GM12878 (cell line): ENCODE data around the gene LY6G5C.

Experiments used
- TF ChIP-seq, protein P1 (sequence below): IDR thresholded peaks from 2 replicates; pipeline ENCODE4 v1.6.1; 2011; ENCODE audit warnings: low read depth, low read length, improper control_type of control experiment, borderline replicate concordance
- TF ChIP-seq, protein P2 (sequence below): fragments of 450-650 bp; IDR thresholded peaks from 2 replicates; pipeline ENCODE4 v1.6.1; 2014; ENCODE audit warnings: mild to moderate bottlenecking
- TF ChIP-seq, protein P3 (sequence below): IDR thresholded peaks from 2 replicates; pipeline ENCODE4 v1.6.1; 2012; ENCODE audit warnings: low read length, inconsistent platforms

DNA sequence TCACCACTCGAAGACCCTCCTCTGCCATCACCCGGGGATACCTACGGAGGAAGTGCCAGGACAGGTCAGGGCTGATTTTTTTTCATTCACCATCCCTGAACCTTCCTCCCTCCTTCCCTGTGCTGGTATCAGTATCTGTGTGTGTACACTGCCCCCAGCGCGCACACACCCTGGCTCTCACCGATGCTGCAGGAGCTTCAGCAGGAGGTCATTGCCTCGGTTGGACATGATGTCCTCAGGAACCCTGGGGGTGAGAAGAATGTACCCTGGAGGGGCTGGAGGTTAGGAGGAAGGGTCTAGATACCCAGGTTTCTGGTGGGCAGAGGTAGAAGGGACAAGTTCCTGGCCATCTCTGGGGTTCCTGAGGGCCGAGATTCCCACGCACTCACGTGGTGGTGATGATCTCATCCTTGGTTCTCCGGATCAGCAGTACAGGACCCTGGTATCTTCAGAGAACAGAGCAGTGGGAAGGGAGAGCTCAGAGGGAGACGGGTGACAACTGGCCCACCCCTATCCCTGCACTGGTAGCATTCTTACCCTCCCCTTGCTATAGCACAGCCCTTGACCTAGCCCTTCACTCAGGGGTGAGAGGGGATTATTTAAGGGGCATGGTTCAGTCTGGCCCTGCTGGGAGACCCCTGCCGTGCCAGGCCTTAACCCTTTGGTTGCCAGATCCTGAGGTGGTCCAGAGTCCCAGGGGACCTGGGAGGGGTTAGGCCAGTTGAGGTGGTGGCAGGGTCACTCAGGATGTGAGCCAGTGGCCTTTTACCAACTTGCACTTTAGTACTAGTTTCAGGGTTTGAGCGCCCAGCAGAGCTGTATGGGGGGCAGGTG lies 7.2 kb upstream of the LY6G5C start:
- TF ChIP-seq, protein P1, sequence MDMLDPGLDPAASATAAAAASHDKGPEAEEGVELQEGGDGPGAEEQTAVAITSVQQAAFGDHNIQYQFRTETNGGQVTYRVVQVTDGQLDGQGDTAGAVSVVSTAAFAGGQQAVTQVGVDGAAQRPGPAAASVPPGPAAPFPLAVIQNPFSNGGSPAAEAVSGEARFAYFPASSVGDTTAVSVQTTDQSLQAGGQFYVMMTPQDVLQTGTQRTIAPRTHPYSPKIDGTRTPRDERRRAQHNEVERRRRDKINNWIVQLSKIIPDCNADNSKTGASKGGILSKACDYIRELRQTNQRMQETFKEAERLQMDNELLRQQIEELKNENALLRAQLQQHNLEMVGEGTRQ, result no peak
- TF ChIP-seq, protein P2, sequence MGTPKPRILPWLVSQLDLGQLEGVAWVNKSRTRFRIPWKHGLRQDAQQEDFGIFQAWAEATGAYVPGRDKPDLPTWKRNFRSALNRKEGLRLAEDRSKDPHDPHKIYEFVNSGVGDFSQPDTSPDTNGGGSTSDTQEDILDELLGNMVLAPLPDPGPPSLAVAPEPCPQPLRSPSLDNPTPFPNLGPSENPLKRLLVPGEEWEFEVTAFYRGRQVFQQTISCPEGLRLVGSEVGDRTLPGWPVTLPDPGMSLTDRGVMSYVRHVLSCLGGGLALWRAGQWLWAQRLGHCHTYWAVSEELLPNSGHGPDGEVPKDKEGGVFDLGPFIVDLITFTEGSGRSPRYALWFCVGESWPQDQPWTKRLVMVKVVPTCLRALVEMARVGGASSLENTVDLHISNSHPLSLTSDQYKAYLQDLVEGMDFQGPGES, result no peak
- TF ChIP-seq, protein P3, sequence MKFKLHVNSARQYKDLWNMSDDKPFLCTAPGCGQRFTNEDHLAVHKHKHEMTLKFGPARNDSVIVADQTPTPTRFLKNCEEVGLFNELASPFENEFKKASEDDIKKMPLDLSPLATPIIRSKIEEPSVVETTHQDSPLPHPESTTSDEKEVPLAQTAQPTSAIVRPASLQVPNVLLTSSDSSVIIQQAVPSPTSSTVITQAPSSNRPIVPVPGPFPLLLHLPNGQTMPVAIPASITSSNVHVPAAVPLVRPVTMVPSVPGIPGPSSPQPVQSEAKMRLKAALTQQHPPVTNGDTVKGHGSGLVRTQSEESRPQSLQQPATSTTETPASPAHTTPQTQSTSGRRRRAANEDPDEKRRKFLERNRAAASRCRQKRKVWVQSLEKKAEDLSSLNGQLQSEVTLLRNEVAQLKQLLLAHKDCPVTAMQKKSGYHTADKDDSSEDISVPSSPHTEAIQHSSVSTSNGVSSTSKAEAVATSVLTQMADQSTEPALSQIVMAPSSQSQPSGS, result no peak
